ENCODE measurements around the gene ITGA6. TPM values are rescaled to one million over a fixed set of nuclear protein-coding genes. Genes with fewer than 3 reads are reported as not detected.

Gene ITGA6
- polyA plus RNA-seq, 1 experiment = 14.8 TPM

- no peaks in the 10 kb centered on the region for H3K27me3 ChIP-seq (ENCODE audit: control insufficient read depth, insufficient read depth, low read length)
- H3K4me3 ChIP-seq (ENCODE audit: low read depth, low read length) = no peak overlapping the region
- DNase-seq (ENCODE audit: low read depth, low spot score) = no peak
- TF ChIP-seq CTCF (IDR thresholded peaks at IDR 0.05; ENCODE audit: low read depth, low read length) = no peak
- ChIA-PET POLR2A (no interaction called here), CTCF (interaction anchor here (0.6 to 8.9 kb wide), 7 partner anchors 9 to 698 kb away, joined by 3 to 68 read pairs (median 3); no protein-coding TSS in a partner anchor)
- H3K27ac ChIP-seq (ENCODE audit: low read depth, low read length) = peak overlapping the region; percentile 34
- H3K9me3 ChIP-seq (ENCODE audit: control insufficient read depth, insufficient read depth, low read length) = no peaks in the 10 kb centered on the region
Observed at GRCh38 chr2:172438741-172439508, 11.5 kb downstream of the ITGA6 start.

- ChIA-PET POLR2A (no interaction called here), CTCF (interaction anchor here (0.7 to 8.9 kb wide), 4 partner anchors 22 to 312 kb away, joined by 3 to 68 read pairs (median 4); no protein-coding TSS in a partner anchor)
- no peak overlapping the region for H3K27ac ChIP-seq (ENCODE audit: low read depth, low read length)
Observed at GRCh38 chr2:172439509-172439860, 12.1 kb downstream of the ITGA6 start.

GRCh38 chr2:172439911-172440310 lies 12.5 kb downstream of the ITGA6 start:
- DNase-seq (ENCODE audit: low read depth, low spot score) = no peak
- H3K4me3 ChIP-seq (ENCODE audit: low read depth, low read length) = no peak overlapping the region
- H3K27ac ChIP-seq (ENCODE audit: low read depth, low read length) = no peak overlapping the region
- H3K27me3 ChIP-seq (ENCODE audit: control insufficient read depth, insufficient read depth, low read length) = no peaks in the 10 kb centered on the region
- TF ChIP-seq CTCF (IDR thresholded peaks at IDR 0.05; ENCODE audit: low read depth, low read length) = no peak
- H3K9me3 ChIP-seq (ENCODE audit: control insufficient read depth, insufficient read depth, low read length) = no peaks in the 10 kb centered on the region
- CTCF ChIA-PET = interaction anchor here (0.7 to 8.9 kb wide), 4 partner anchors 22 to 841 kb away, joined by 4 to 68 read pairs (median 4); no protein-coding TSS in a partner anchor
- POLR2A ChIA-PET = no interaction called here

More at GRCh38 chr2:172439509-172439860, 12.1 kb downstream of the ITGA6 start:
- H3K4me3 ChIP-seq (ENCODE audit: low read depth, low read length) = no peak overlapping the region
- H3K9me3 ChIP-seq (ENCODE audit: control insufficient read depth, insufficient read depth, low read length) = no peaks in the 10 kb centered on the region
- DNase-seq (ENCODE audit: low read depth, low spot score) = no peak
- H3K27me3 ChIP-seq (ENCODE audit: control insufficient read depth, insufficient read depth, low read length) = no peaks in the 10 kb centered on the region
- TF ChIP-seq CTCF (IDR thresholded peaks at IDR 0.05; ENCODE audit: low read depth, low read length) = no peak

- CTCF ChIA-PET = interaction anchor here (0.8 to 8.9 kb wide), 6 partner anchors 11 to 842 kb away, joined by 3 to 68 read pairs (median 4); no protein-coding TSS in a partner anchor
- H3K27ac ChIP-seq (ENCODE audit: low read depth, low read length) = no peak overlapping the region
- H3K9me3 ChIP-seq (ENCODE audit: control insufficient read depth, insufficient read depth, low read length) = no peaks in the 10 kb centered on the region
- DNase-seq (ENCODE audit: low read depth, low spot score) = no peak
- H3K4me3 ChIP-seq (ENCODE audit: low read depth, low read length) = no peak overlapping the region
- TF ChIP-seq CTCF (IDR thresholded peaks at IDR 0.05; ENCODE audit: low read depth, low read length) = no peak
- H3K27me3 ChIP-seq (ENCODE audit: control insufficient read depth, insufficient read depth, low read length) = no peaks in the 10 kb centered on the region
- POLR2A ChIA-PET = interaction anchor here (1.9 kb wide), 1 partner anchor 20 kb away, joined by 5 read pairs; no protein-coding TSS in a partner anchor
Observed at GRCh38 chr2:172440795-172441194, 13.4 kb downstream of the ITGA6 start.

Measured in AG04450 (cell line).